ENCODE data around the gene NOL4L. TPM values are rescaled to one million over a fixed set of nuclear protein-coding genes. Genes with fewer than 3 reads are reported as not detected.

Gene NOL4L
- total RNA-seq, 1 experiment from 2014 or later: 31.7 TPM

- no peaks in the 10 kb centered on the region for H3K27me3 ChIP-seq (ENCODE audit: insufficient read depth, low read length)
Observed at GRCh38 chr20:32482442-32483261, 102.5 kb downstream of the NOL4L start.

More at GRCh38 chr20:32482442-32483261, 102.5 kb downstream of the NOL4L start:
- WGBS (ENCODE audit: extremely low coverage, insufficient read length, low lambda C conversion rate): no CpG with 5 or more reads among the region's 82 CpGs
- Histone ChIP-seq H4K5ac (ENCODE audit: insufficient read length, low read depth, low read length) (no peak overlapping the region), H3K56ac (ENCODE audit: insufficient read length, low read depth, low read length) (no peak overlapping the region), H2BK15ac (ENCODE audit: low read depth, low read length) (no peak overlapping the region), H3K4me2 (ENCODE audit: insufficient read depth, insufficient read length, low read length) (peak overlapping the region; percentile 57), H2AK5ac (ENCODE audit: insufficient read length, low read length) (no peak overlapping the region), H3T11ph (ENCODE audit: low read length) (no peak overlapping the region), H2AFZ (ENCODE audit: low read length) (no peak overlapping the region), H3K79me2 (ENCODE audit: insufficient read depth, low read length) (peaks cover 31% of the 10 kb centered on the region; the same call in 1 of the 2 replicates), H3K4me1 (ENCODE audit: insufficient read depth, low read length) (peaks cover 8% of the 10 kb centered on the region; the same call in 1 of the 2 replicates), H4K8ac (replicated peaks; ENCODE audit: insufficient read length, low read depth, low read length) (no peak overlapping the region), H3K4ac (ENCODE audit: low read depth, low read length) (no peak overlapping the region), H2BK20ac (ENCODE audit: low read depth, low read length, poor library complexity, severe bottlenecking) (no peak overlapping the region), H3K23ac (ENCODE audit: insufficient read length, low read depth, low read length) (no peak overlapping the region), H3K79me1 (ENCODE audit: insufficient read depth, low read depth, low read length, poor library complexity, severe bottlenecking) (peaks cover 2% of the 10 kb centered on the region), H2BK120ac (ENCODE audit: low read depth, low read length, poor library complexity, severe bottlenecking) (no peak overlapping the region), H3K18ac (ENCODE audit: insufficient read length, low read depth, low read length) (no peak overlapping the region), H3K14ac (ENCODE audit: insufficient read depth, low read length) (no peak overlapping the region), H3K27ac (ENCODE audit: insufficient read length, low read depth, low read length) (no peak overlapping the region), H3K23me2 (ENCODE audit: insufficient read length, low read depth, low read length, poor library complexity, severe bottlenecking) (peaks cover 12% of the 10 kb centered on the region), H3K9me3 (ENCODE audit: control insufficient read depth, low read depth, low read length) (no peaks in the 10 kb centered on the region), H3K9ac (ENCODE audit: extremely low read depth, insufficient read length, low read length) (no peak overlapping the region), H2BK5ac (ENCODE audit: insufficient read length, low read length) (no peak overlapping the region), H4K91ac (ENCODE audit: insufficient read length, low read depth, low read length) (no peak overlapping the region), H2BK12ac (ENCODE audit: insufficient read length, low read depth, low read length) (no peak overlapping the region), H4K20me1 (ENCODE audit: control insufficient read depth, insufficient read depth, insufficient read length) (no peaks in the 10 kb centered on the region)
- peaks cover 39 to 48% of the 10 kb centered on the region in 2 experiments for H3K4me1 Mint-ChIP-seq
- TF ChIP-seq CTCF (conservative IDR thresholded peaks at IDR 0.05): no peak
- H3K4me3 Mint-ChIP-seq: peak overlapping the region; percentile 91 to 92
- DNase-seq: peak; percentile 68
- H3K27me3 Mint-ChIP-seq (ENCODE audit: low read depth): peaks cover 25% of the 10 kb centered on the region
- H3K27ac Mint-ChIP-seq: peak overlapping the region in 1 of 3 experiments; percentile 85; a peak in 2 of 7 replicates
- H3K36me3 Mint-ChIP-seq (ENCODE audit: insufficient read depth in 1 of 3, low read depth in 3 of 3): peaks cover 0 to 2% (median 0%) of the 10 kb centered on the region in 3 experiments; a peak in 2 of 7 replicates
- no peaks in the 10 kb centered on the region for H3K9me3 Mint-ChIP-seq
